HCT116 (cell line): Measurements from ENCODE around the gene WDR70. TPM values are rescaled to one million over a fixed set of nuclear protein-coding genes. Genes with fewer than 3 reads are reported as not detected.
"Not testable (repeated sequence)": the region's sequence is repeated elsewhere in the genome, so short reads cannot be mapped to it uniquely, and the experiment has no call there.

Source experiments
- ATAC-seq: fragments of 200-7000 bp; cut with Tn5 transposase; 2 replicates; pipeline ENCODE4 v1.9.1; 2020; ENCODE audit warnings: mild to moderate bottlenecking, moderate library complexity
- BruUV-seq: library from RNA; stranded (reverse); fragments of 400-500 nt; replicated peaks from 2 replicates; lab custom pipeline; 2021; lab: Mats Ljungman, UMichigan
- CTCF ChIA-PET: fragments of 300-600 bp; sonication (Branson Sonifier 250); formaldehyde crosslinking; loops from one replicate; lab custom pipeline; 2021; ENCODE audit warnings: antibody characterized with exemption; lab: Charles Lee
- POLR2A ChIA-PET: fragments of 300-600, 350-600 bp; sonication (Branson Sonifier 250); formaldehyde crosslinking; loops from one replicate; lab custom pipeline; 2021; ENCODE audit warnings: antibody characterized with exemption; lab: Charles Lee
- RAD21 ChIA-PET, 2 experiments: fragments of 300-600 bp; sonication (Branson Sonifier 250); formaldehyde crosslinking; loops; one replicate each; lab custom pipeline; 2023; ENCODE audit warnings: low total read pairs in 2 of 2; ENCODE audit not compliant: uncharacterized antibody in 2 of 2, unreplicated experiment in 2 of 2, low non-redundant PET in 1 of 2; lab: Charles Lee
- DNase-seq: peaks from one replicate; pipeline ENCODE4 v3.0.0-alpha.2; 2010; ENCODE audit warnings: low read depth, low spot score
- H2AFZ ChIP-seq: fragments of 200-600 bp; shearing (Covaris generic), sonication (generic); 2 replicates; pipeline ENCODE4 v1.6.1; 2017; ENCODE audit warnings: low read depth, mixed run types, mixed read lengths, antibody characterized with exemption, low read length; ENCODE audit not compliant: poor library complexity, severe bottlenecking
- H3K27ac ChIP-seq: 2 replicates; pipeline ENCODE4 v1.5.1; 2012; ENCODE audit warnings: low read depth, low read length
- H3K27me3 ChIP-seq: fragments of 200-600 bp; sonication (generic); 2 replicates; pipeline ENCODE4 v1.6.1; 2016; ENCODE audit warnings: mixed run types, low read length, mixed read lengths; ENCODE audit not compliant: insufficient read depth
- H3K36me3 ChIP-seq, 2 experiments: fragments of 200-500 bp in 1 of 2; fragments of 200-600 bp in 1 of 2; sonication (Bioruptor generic) in 1 of 2; sonication (generic) in 1 of 2; 2 replicates each; pipeline versions ENCODE4 v1.5.1 to v1.6.1; 2014 to 2016; ENCODE audit warnings: low read length in 2 of 2, inconsistent platforms in 1 of 2, mixed read lengths in 1 of 2, mixed run types in 1 of 2; ENCODE audit not compliant: insufficient read depth in 2 of 2, control insufficient read depth in 1 of 2
- H3K4me1 ChIP-seq, 2 experiments: fragments of 200-600 bp in 1 of 2; sonication (generic) in 1 of 2; 2 replicates each; pipeline versions ENCODE4 v1.5.1 to v1.6.1; 2012 to 2017; ENCODE audit warnings: low read length in 2 of 2, inconsistent platforms in 1 of 2, mild to moderate bottlenecking in 1 of 2, mixed read lengths in 1 of 2, mixed run types in 1 of 2, moderate library complexity in 1 of 2; ENCODE audit not compliant: insufficient read depth in 2 of 2, control insufficient read depth in 1 of 2
- H3K4me2 ChIP-seq: fragments of 200-600 bp; sonication (generic); 2 replicates; pipeline ENCODE4 v1.6.1; 2017; ENCODE audit warnings: mixed run types, low read length, mixed read lengths
- H3K4me3 ChIP-seq, 2 experiments: fragments of 200-600 bp in 1 of 2; sonication (generic) in 1 of 2; replicated peaks in 1 of 2; 2 replicates each; pipeline ENCODE4 v1.5.1; 2011 to 2016; ENCODE audit warnings: low read length in 2 of 2, control low read depth in 1 of 2, low read depth in 1 of 2, mild to moderate bottlenecking in 1 of 2, mixed read lengths in 1 of 2, mixed run types in 1 of 2
- H3K79me2 ChIP-seq: fragments of 200-600 bp; sonication (generic); 2 replicates; pipeline ENCODE4 v1.6.1; 2017; ENCODE audit warnings: mild to moderate bottlenecking, mixed run types, low read length, moderate library complexity, mixed read lengths; ENCODE audit not compliant: insufficient read depth
- H3K9ac ChIP-seq: fragments of 200-600 bp; sonication (generic); 2 replicates; pipeline ENCODE4 v1.6.1; 2016; ENCODE audit warnings: low read length, mixed read lengths
- H3K9me2 ChIP-seq: fragments of 200-600 bp; sonication (generic), shearing (Covaris generic); 2 replicates; pipeline ENCODE4 v1.6.1; 2017; ENCODE audit warnings: mixed run types, mild to moderate bottlenecking, moderate library complexity; ENCODE audit not compliant: insufficient read depth
- H3K9me3 ChIP-seq, 2 experiments: fragments of 200-500 bp in 1 of 2; fragments of 200-600 bp in 1 of 2; sonication (Bioruptor generic) in 1 of 2; sonication (generic) in 1 of 2; 2 replicates each; pipeline ENCODE4 v1.6.1; 2014 to 2017; ENCODE audit warnings: low read length in 2 of 2, mixed read lengths in 2 of 2, inconsistent platforms in 1 of 2, low read depth in 1 of 2, mild to moderate bottlenecking in 1 of 2, mixed run types in 1 of 2, moderate library complexity in 1 of 2; ENCODE audit not compliant: control insufficient read depth in 1 of 2, insufficient read depth in 1 of 2
- H4K20me1 ChIP-seq: fragments of 200-600 bp; sonication (generic), shearing (Covaris generic); 2 replicates; pipeline ENCODE4 v1.6.1; 2017; ENCODE audit warnings: mixed run types, mild to moderate bottlenecking, moderate library complexity; ENCODE audit not compliant: insufficient read depth
- CBX3 ChIP-seq: IDR thresholded peaks from 2 replicates; pipeline ENCODE4 v1.6.1; 2012; ENCODE audit warnings: low read depth
- CTCF ChIP-seq, 3 experiments: fragments of 200-600 bp in 1 of 3; sonication (generic) in 1 of 3; IDR thresholded peaks in 2 of 3; conservative IDR thresholded peaks in 1 of 3; 2 replicates each; pipeline ENCODE4 v1.5.1; 2012 to 2017; ENCODE audit warnings: low read depth in 2 of 3, low read length in 2 of 3, antibody characterized with exemption in 1 of 3, borderline replicate concordance in 1 of 3, control low read depth in 1 of 3, mild to moderate bottlenecking in 1 of 3, mixed read lengths in 1 of 3, mixed run types in 1 of 3, moderate library complexity in 1 of 3; ENCODE audit not compliant: insufficient read depth in 1 of 3
- EGR1 ChIP-seq: IDR thresholded peaks from 2 replicates; pipeline ENCODE4 v1.6.1; 2012; ENCODE audit warnings: low read depth
- ELF1 ChIP-seq: IDR thresholded peaks from 2 replicates; pipeline ENCODE4 v1.6.1; 2012; ENCODE audit warnings: low read depth, borderline replicate concordance
- EZH2phosphoT487 ChIP-seq: fragments of 200-600 bp; IDR thresholded peaks from 2 replicates; pipeline ENCODE4 v1.6.1; 2018; ENCODE audit warnings: antibody characterized with exemption, borderline replicate concordance
- FOSL1 ChIP-seq: IDR thresholded peaks from 2 replicates; pipeline ENCODE4 v1.6.1; 2012; ENCODE audit warnings: low read depth
- JUND ChIP-seq: IDR thresholded peaks from 2 replicates; pipeline ENCODE4 v1.6.1; 2012
- POLR2AphosphoS5 ChIP-seq: IDR thresholded peaks from 2 replicates; pipeline ENCODE4 v1.6.1; 2011; ENCODE audit warnings: mild to moderate bottlenecking, low read depth, low read length, moderate library complexity
- RAD21 ChIP-seq: IDR thresholded peaks from 2 replicates; pipeline ENCODE4 v1.6.1; 2012; ENCODE audit warnings: low read depth, mild to moderate bottlenecking
- SIN3A ChIP-seq: IDR thresholded peaks from 2 replicates; pipeline ENCODE4 v1.6.1; 2012; ENCODE audit warnings: low read depth
- SP1 ChIP-seq: IDR thresholded peaks from 2 replicates; pipeline ENCODE4 v1.6.1; 2012; ENCODE audit warnings: low read depth
- ZNF274 ChIP-seq: fragments of 200-500 bp; sonication (Bioruptor generic); IDR thresholded peaks from 2 replicates; pipeline ENCODE4 v1.6.1; 2014; ENCODE audit warnings: mild to moderate bottlenecking, low read depth, low read length, inconsistent platforms
- intact Hi-C: fragments of 100-400 bp; cut with micrococcal nuclease; formaldehyde crosslinking; loops from 2 replicates; pipeline ENCODE4 v1.10.0; 2022
- total RNA-seq: library from RNA; stranded (reverse); gene quantifications from one replicate; pipeline ENCODE4 v1.2.1, GENCODE V29; 2021; ENCODE audit not compliant: unreplicated experiment
- TF ChIP-seq, protein P1 (sequence below): IDR thresholded peaks from 2 replicates; pipeline ENCODE4 v1.6.1; 2011; ENCODE audit warnings: mild to moderate bottlenecking, low read length, moderate library complexity; ENCODE audit not compliant: insufficient replicate concordance; ENCODE audit errors: extremely low read depth
- TF ChIP-seq, protein P2 (sequence below): IDR thresholded peaks from 2 replicates; pipeline ENCODE4 v1.6.1; 2012; ENCODE audit warnings: low read depth

The WDR70 gene
- total RNA-seq, 1 experiment from 2014 or later = 31.1 TPM

DNA sequence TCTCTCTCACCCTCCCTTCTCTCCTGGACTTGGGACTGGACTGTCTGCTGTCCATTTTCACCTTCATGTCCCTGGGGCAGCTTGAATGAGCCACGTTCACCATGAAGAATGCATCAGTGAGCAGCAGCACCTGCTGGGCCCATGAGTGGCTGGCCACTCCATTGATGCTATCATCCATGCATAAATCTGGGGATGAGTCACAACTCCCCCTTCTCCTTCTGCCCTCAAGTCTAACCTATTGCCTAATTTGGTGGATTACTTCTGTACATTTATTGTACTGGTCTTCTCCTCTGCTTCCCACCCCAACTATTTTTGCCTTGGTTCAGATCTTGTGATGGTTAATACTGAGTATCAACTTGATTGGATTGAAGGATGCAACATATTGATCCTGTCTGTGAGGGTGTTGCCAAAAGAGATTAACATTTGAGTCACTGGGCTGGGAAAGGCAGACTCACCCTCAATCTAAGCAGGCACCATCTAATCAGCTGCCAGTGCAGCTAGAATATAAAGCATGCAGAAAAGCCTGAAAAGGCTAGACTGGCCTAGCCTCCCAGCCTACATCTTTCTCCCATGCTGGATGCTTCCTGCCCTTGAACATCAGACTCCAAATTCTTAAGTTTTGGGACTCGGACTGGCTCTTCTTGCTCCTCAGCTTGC is 414.0 kb downstream of the WDR70 start:
- ATAC-seq (no peak), DNase-seq (no peak)
- CTCF ChIA-PET = no interaction called here
- H3K9me2 ChIP-seq = no peaks in the 10 kb centered on the region
- no peaks in the 10 kb centered on the region; a peak in 1 of 4 replicates for H3K4me1 ChIP-seq
- no peak overlapping the region for H2AFZ ChIP-seq
- H3K4me2 ChIP-seq = no peak overlapping the region
- H3K79me2 ChIP-seq = no peaks in the 10 kb centered on the region
- no TSS peak for BruUV-seq
- H3K9ac ChIP-seq = no peak overlapping the region
- no peaks in the 10 kb centered on the region for H4K20me1 ChIP-seq
- TF ChIP-seq SIN3A = no peak
- TF ChIP-seq, protein P1, sequence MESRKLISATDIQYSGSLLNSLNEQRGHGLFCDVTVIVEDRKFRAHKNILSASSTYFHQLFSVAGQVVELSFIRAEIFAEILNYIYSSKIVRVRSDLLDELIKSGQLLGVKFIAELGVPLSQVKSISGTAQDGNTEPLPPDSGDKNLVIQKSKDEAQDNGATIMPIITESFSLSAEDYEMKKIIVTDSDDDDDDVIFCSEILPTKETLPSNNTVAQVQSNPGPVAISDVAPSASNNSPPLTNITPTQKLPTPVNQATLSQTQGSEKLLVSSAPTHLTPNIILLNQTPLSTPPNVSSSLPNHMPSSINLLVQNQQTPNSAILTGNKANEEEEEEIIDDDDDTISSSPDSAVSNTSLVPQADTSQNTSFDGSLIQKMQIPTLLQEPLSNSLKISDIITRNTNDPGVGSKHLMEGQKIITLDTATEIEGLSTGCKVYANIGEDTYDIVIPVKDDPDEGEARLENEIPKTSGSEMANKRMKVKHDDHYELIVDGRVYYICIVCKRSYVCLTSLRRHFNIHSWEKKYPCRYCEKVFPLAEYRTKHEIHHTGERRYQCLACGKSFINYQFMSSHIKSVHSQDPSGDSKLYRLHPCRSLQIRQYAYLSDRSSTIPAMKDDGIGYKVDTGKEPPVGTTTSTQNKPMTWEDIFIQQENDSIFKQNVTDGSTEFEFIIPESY = no peak
- TF ChIP-seq, protein P2, sequence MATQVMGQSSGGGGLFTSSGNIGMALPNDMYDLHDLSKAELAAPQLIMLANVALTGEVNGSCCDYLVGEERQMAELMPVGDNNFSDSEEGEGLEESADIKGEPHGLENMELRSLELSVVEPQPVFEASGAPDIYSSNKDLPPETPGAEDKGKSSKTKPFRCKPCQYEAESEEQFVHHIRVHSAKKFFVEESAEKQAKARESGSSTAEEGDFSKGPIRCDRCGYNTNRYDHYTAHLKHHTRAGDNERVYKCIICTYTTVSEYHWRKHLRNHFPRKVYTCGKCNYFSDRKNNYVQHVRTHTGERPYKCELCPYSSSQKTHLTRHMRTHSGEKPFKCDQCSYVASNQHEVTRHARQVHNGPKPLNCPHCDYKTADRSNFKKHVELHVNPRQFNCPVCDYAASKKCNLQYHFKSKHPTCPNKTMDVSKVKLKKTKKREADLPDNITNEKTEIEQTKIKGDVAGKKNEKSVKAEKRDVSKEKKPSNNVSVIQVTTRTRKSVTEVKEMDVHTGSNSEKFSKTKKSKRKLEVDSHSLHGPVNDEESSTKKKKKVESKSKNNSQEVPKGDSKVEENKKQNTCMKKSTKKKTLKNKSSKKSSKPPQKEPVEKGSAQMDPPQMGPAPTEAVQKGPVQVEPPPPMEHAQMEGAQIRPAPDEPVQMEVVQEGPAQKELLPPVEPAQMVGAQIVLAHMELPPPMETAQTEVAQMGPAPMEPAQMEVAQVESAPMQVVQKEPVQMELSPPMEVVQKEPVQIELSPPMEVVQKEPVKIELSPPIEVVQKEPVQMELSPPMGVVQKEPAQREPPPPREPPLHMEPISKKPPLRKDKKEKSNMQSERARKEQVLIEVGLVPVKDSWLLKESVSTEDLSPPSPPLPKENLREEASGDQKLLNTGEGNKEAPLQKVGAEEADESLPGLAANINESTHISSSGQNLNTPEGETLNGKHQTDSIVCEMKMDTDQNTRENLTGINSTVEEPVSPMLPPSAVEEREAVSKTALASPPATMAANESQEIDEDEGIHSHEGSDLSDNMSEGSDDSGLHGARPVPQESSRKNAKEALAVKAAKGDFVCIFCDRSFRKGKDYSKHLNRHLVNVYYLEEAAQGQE = no peak
- TF ChIP-seq SP1 = no peak
- no peak for TF ChIP-seq EGR1
- TF ChIP-seq POLR2AphosphoS5 = no peak
- TF ChIP-seq CBX3 = no peak
- TF ChIP-seq RAD21 = no peak
- no peak for TF ChIP-seq JUND
- no peak for TF ChIP-seq ELF1
- TF ChIP-seq EZH2phosphoT487 = no peak
- TF ChIP-seq ZNF274 = no peak
- no peak for TF ChIP-seq FOSL1
- TF ChIP-seq CTCF (IDR thresholded peaks at IDR 0.05 in 2 of 3, conservative IDR thresholded peaks at IDR 0.05 in 1 of 3; ENCODE audit: borderline replicate concordance in 1 of 3, insufficient read depth in 1 of 3, low read depth in 2 of 3, low read length in 2 of 3) = no peak
- no peaks in the 10 kb centered on the region for H3K9me3 ChIP-seq
- POLR2A ChIA-PET = no interaction called here
- RAD21 ChIA-PET = no interaction called here
- no peaks in the 10 kb centered on the region for H3K36me3 ChIP-seq
- H3K4me3 ChIP-seq = no peak overlapping the region
- no peaks in the 10 kb centered on the region for H3K27me3 ChIP-seq
- H3K27ac ChIP-seq = no peak overlapping the region
- intact Hi-C loops = no loop called here

DNA sequence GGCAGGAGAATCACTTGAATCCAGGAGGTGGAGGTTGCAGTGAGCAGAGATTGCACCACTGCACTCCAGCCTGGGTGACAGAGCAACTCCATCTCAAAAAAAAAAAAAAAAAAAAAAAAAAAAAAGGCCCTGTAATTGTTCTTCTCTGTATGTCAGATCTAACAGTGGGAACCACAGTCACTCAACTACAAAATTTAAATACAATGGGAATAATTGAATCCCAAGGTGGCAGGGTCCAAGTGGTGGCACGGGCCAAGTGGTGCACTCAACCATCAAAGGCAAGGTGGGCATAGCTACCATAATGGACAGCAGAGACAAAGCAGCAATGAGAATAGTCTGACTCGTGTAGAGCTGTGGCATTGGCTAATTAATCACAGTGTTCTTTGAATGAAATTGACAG is 416.2 kb downstream of the WDR70 start:
- H3K9ac ChIP-seq, BruUV-seq, H4K20me1 ChIP-seq, H3K79me2 ChIP-seq, RAD21 ChIA-PET, ATAC-seq, H3K4me3 ChIP-seq, H3K9me2 ChIP-seq, H3K4me2 ChIP-seq, intact Hi-C loops, H3K27ac ChIP-seq, H3K4me1 ChIP-seq, H3K27me3 ChIP-seq, CTCF ChIA-PET, H3K36me3 ChIP-seq, H3K9me3 ChIP-seq, DNase-seq, H2AFZ ChIP-seq, POLR2A ChIA-PET: not testable (repeated sequence)
